H9 (cell line): ENCODE results near the gene THOP1. TPM values are rescaled to one million over a fixed set of nuclear protein-coding genes. Genes with fewer than 3 reads are reported as not detected.
A peak's percentile ranks its signal among the peaks of the same experiment; 100 is the strongest.

Experiments
- DNase-seq: peaks from one replicate; pipeline ENCODE4 v3.0.0-alpha.2; 2017
- H2AFZ ChIP-seq: one replicate; pipeline ENCODE4 v1.6.1; 2013; ENCODE audit warnings: mild to moderate bottlenecking, low read length, control low read depth, moderate library complexity
- H2AK5ac ChIP-seq: 2 replicates; pipeline ENCODE4 v1.6.1; 2013; ENCODE audit warnings: low read length, control low read depth, mixed read lengths; ENCODE audit not compliant: insufficient read length
- H2BK120ac ChIP-seq: one replicate; pipeline ENCODE4 v1.6.1; 2013; ENCODE audit warnings: low read depth, mild to moderate bottlenecking, low read length, control low read depth, inconsistent platforms; ENCODE audit not compliant: poor library complexity, severe bottlenecking
- H2BK12ac ChIP-seq: 2 replicates; pipeline ENCODE4 v1.6.1; 2013; ENCODE audit warnings: low read length, control low read depth, mixed read lengths, low read depth; ENCODE audit not compliant: insufficient read length
- H2BK15ac ChIP-seq: 2 replicates; pipeline ENCODE4 v1.6.1; 2013; ENCODE audit warnings: low read depth, low read length, control low read depth
- H2BK20ac ChIP-seq: one replicate; pipeline ENCODE4 v1.6.1; 2013; ENCODE audit warnings: low read depth, mild to moderate bottlenecking, low read length, control low read depth, inconsistent platforms; ENCODE audit not compliant: poor library complexity, severe bottlenecking
- H2BK5ac ChIP-seq: 2 replicates; pipeline ENCODE4 v1.6.1; 2013; ENCODE audit warnings: low read length, control low read depth, mixed read lengths; ENCODE audit not compliant: insufficient read length
- H3K14ac ChIP-seq: 2 replicates; pipeline ENCODE4 v1.6.1; 2013; ENCODE audit warnings: low read length, control low read depth; ENCODE audit not compliant: insufficient read depth
- H3K18ac ChIP-seq: 2 replicates; pipeline ENCODE4 v1.6.1; 2013; ENCODE audit warnings: low read depth, mild to moderate bottlenecking, mixed read lengths, low read length, control low read depth; ENCODE audit not compliant: insufficient read length
- H3K23ac ChIP-seq: 2 replicates; pipeline ENCODE4 v1.6.1; 2013; ENCODE audit warnings: low read length, control low read depth, mixed read lengths, low read depth; ENCODE audit not compliant: insufficient read length
- H3K23me2 ChIP-seq: 2 replicates; pipeline ENCODE4 v1.6.1; 2013; ENCODE audit warnings: low read depth, mild to moderate bottlenecking, mixed read lengths, low read length, control low read depth; ENCODE audit not compliant: insufficient read length, poor library complexity, severe bottlenecking
- H3K27ac ChIP-seq: 2 replicates; pipeline ENCODE4 v1.5.1; 2013; ENCODE audit warnings: low read length, control low read depth, mixed read lengths, low read depth; ENCODE audit not compliant: insufficient read length
- H3K27me3 ChIP-seq: 2 replicates; pipeline ENCODE4 v1.6.1; 2013; ENCODE audit warnings: low read length, control low read depth, inconsistent platforms; ENCODE audit not compliant: insufficient read depth
- H3K4ac ChIP-seq: 2 replicates; pipeline ENCODE4 v1.6.1; 2013; ENCODE audit warnings: low read depth, mild to moderate bottlenecking, control low read depth, inconsistent platforms, low read length, moderate library complexity
- H3K4me1 ChIP-seq: 2 replicates; pipeline ENCODE4 v1.6.1; 2013; ENCODE audit warnings: low read length, control low read depth, inconsistent platforms; ENCODE audit not compliant: insufficient read depth
- H3K4me2 ChIP-seq: 2 replicates; pipeline ENCODE4 v1.6.1; 2013; ENCODE audit warnings: low read length, control low read depth, mixed read lengths; ENCODE audit not compliant: insufficient read length, insufficient read depth
- H3K56ac ChIP-seq: 2 replicates; pipeline ENCODE4 v1.6.1; 2013; ENCODE audit warnings: low read depth, mild to moderate bottlenecking, mixed read lengths, low read length, control low read depth; ENCODE audit not compliant: insufficient read length
- H3K79me1 ChIP-seq: 2 replicates; pipeline ENCODE4 v1.6.1; 2013; ENCODE audit warnings: low read depth, mild to moderate bottlenecking, moderate library complexity, low read length, control low read depth, inconsistent platforms; ENCODE audit not compliant: insufficient read depth, poor library complexity, severe bottlenecking
- H3K79me2 ChIP-seq: 2 replicates; pipeline ENCODE4 v1.6.1; 2013; ENCODE audit warnings: low read length, control low read depth, inconsistent platforms; ENCODE audit not compliant: insufficient read depth
- H3K9ac ChIP-seq: 2 replicates; pipeline ENCODE4 v1.6.1; 2013; ENCODE audit warnings: low read length, control low read depth, mixed read lengths; ENCODE audit not compliant: insufficient read length; ENCODE audit errors: extremely low read depth
- H3K9me3 ChIP-seq: one replicate; pipeline ENCODE4 v1.6.1; 2013; ENCODE audit warnings: low read depth, low read length, inconsistent platforms; ENCODE audit not compliant: control insufficient read depth
- H3T11ph ChIP-seq: one replicate; pipeline ENCODE4 v1.6.1; 2013; ENCODE audit warnings: mild to moderate bottlenecking, low read length, control low read depth, inconsistent platforms
- H4K20me1 ChIP-seq: one replicate; pipeline ENCODE4 v1.6.1; 2013; ENCODE audit not compliant: control insufficient read depth, insufficient read length, insufficient read depth
- H4K5ac ChIP-seq: 2 replicates; pipeline ENCODE4 v1.6.1; 2013; ENCODE audit warnings: low read depth, mild to moderate bottlenecking, mixed read lengths, low read length, control low read depth; ENCODE audit not compliant: insufficient read length
- H4K8ac ChIP-seq: replicated peaks from 2 replicates; pipeline ENCODE4 v1.6.1; 2013; ENCODE audit warnings: low read length, control low read depth, mixed read lengths, low read depth; ENCODE audit not compliant: insufficient read length
- H4K91ac ChIP-seq: 2 replicates; pipeline ENCODE4 v1.6.1; 2013; ENCODE audit warnings: low read depth, mild to moderate bottlenecking, moderate library complexity, mixed read lengths, low read length, control low read depth; ENCODE audit not compliant: insufficient read length
- H3K27ac Mint-ChIP-seq, 3 experiments: 2 replicates in 2 of 3; 3 replicates in 1 of 3; pipeline ENCODE4 v1.8.0; 2020 to 2021; ENCODE audit warnings: mixed read lengths in 3 of 3, mild to moderate bottlenecking in 1 of 3, moderate library complexity in 1 of 3
- H3K27me3 Mint-ChIP-seq: 2 replicates; pipeline ENCODE4 v1.8.0; 2021; ENCODE audit warnings: low read depth, mild to moderate bottlenecking, moderate library complexity, mixed read lengths
- H3K36me3 Mint-ChIP-seq, 3 experiments: 2 replicates in 2 of 3; 3 replicates in 1 of 3; pipeline ENCODE4 v1.8.0; 2020 to 2021; ENCODE audit warnings: low read depth in 3 of 3, mixed read lengths in 3 of 3; ENCODE audit not compliant: insufficient read depth in 1 of 3
- H3K4me1 Mint-ChIP-seq, 2 experiments: 2 replicates each; pipeline ENCODE4 v1.8.0; 2020; ENCODE audit warnings: mixed read lengths in 2 of 2
- H3K4me3 Mint-ChIP-seq, 2 experiments: 2 replicates in 1 of 2; 3 replicates in 1 of 2; pipeline ENCODE4 v1.8.0; 2020 to 2021; ENCODE audit warnings: mild to moderate bottlenecking in 2 of 2, mixed read lengths in 2 of 2, moderate library complexity in 1 of 2
- H3K9me3 Mint-ChIP-seq, 2 experiments: 2 replicates in 1 of 2; 3 replicates in 1 of 2; pipeline ENCODE4 v1.8.0; 2020; ENCODE audit warnings: mild to moderate bottlenecking in 2 of 2, mixed read lengths in 2 of 2, moderate library complexity in 1 of 2
- CTCF ChIP-seq: fragments of 200-600 bp; sonication (generic); conservative IDR thresholded peaks from 3 replicates; pipeline ENCODE4 v1.8.0; 2021; ENCODE audit warnings: antibody characterized with exemption, mild to moderate bottlenecking
- WGBS: extraction: QIAGEN DNeasy Blood & Tissue Kit; methylation state at CpG from one replicate; pipeline ENCODE4 v1.1.7; 2013; ENCODE audit warnings: missing lambda C conversion rate, low lambda C conversion rate, mixed read lengths; ENCODE audit not compliant: insufficient read length; ENCODE audit errors: extremely low coverage; 5-methylcytosine and 5-hydroxymethylcytosine counted together
- total RNA-seq: library from RNA; stranded (reverse); gene quantifications from 2 replicates; pipeline ENCODE4 v1.2.1, GENCODE V29; 2021

THOP1 gene
- total RNA-seq, 1 experiment from 2014 or later: 150 TPM

DNA sequence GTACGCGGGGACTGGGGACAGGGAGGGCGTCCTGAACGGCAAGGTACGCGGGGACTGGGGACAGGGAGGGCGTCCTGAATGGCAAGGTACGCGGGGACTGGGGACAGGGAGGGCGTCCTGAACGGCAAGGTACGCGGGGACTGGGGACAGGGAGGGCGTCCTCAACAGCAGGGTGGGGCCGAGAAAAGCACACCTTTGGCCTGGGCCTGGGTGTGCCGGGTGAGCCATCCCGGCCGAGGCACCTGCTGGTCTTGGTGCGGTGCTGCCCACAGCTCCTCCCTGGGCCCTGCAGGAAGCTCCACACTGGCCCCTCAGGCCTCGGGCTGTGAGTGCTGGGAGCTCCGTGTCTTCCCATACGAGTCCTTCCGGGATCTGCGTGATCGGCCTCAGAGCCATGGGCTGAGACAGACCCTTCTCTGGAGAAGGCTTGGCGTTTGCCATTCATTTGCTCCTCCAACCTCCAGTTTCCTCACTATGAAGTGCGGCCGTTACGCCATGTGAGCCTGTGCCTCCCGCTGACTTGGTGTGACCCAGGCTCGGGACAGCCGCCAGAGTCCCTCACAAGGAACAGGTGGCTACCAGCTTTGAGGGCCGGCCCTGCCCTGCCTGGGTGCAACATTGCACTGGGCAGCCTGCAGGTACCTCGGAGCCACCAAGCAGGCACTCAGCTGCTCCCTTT lies 26.6 kb downstream of the THOP1 start:
- Histone ChIP-seq H3T11ph (no peak overlapping the region), H2BK5ac (no peak overlapping the region), H3K27ac (no peak overlapping the region), H2BK15ac (no peak overlapping the region), H3K56ac (no peak overlapping the region), H2AK5ac (no peak overlapping the region), H3K9me3 (no peaks in the 10 kb centered on the region), H4K91ac (no peak overlapping the region), H3K4ac (no peak overlapping the region), H4K5ac (no peak overlapping the region), H3K27me3 (no peaks in the 10 kb centered on the region), H2BK12ac (no peak overlapping the region), H3K9ac (no peak overlapping the region), H3K4me2 (no peak overlapping the region), H3K23ac (no peak overlapping the region), H3K14ac (no peak overlapping the region), H3K23me2 (no peaks in the 10 kb centered on the region), H4K20me1 (no peaks in the 10 kb centered on the region), H3K79me2 (no peaks in the 10 kb centered on the region), H2BK120ac (no peak overlapping the region), H3K4me1 (no peaks in the 10 kb centered on the region), H4K8ac (no peak overlapping the region), H3K18ac (no peak overlapping the region), H3K79me1 (no peaks in the 10 kb centered on the region), H2BK20ac (no peak overlapping the region), H2AFZ (no peak overlapping the region)
- no CpG with 5 or more reads among the region's 34 CpGs for WGBS
- DNase-seq: no peak
- Mint-ChIP-seq H3K27me3 (no peaks in the 10 kb centered on the region; the same call in 1 of the 2 replicates), H3K27ac (0 out of 7 replicates have a peak overlapping the region, but pooled peaks of 1 of the 3 experiments have one; percentile 44), H3K4me3 (no peak overlapping the region), H3K36me3 (peaks cover 17 to 46% (median 28%) of the 10 kb centered on the region in 3 experiments), H3K4me1 (no peaks in the 10 kb centered on the region), H3K9me3 (no peaks in the 10 kb centered on the region)
- TF ChIP-seq CTCF: no peak
